Right lobe of liver (tissue), 4 donors: ENCODE data around the gene SYT15B.
"Not testable (repeated sequence)": the region's sequence is repeated elsewhere in the genome, so short reads cannot be mapped to it uniquely, and the experiment has no call there.

Source experiments
- CTCF ChIP-seq, 4 donors: fragments of 200-600 bp in 3 of 4; fragments of 450-650 bp in 1 of 4; IDR thresholded peaks; one replicate each; pipeline versions ENCODE4 v1.5.1 to v1.8.0; 2016 to 2022; ENCODE audit warnings: antibody characterized with exemption in 4 of 4, mild to moderate bottlenecking in 2 of 4
- POLR2A ChIP-seq: fragments of 450-650 bp; IDR thresholded peaks from one replicate; pipeline ENCODE4 v1.6.1; 2017; ENCODE audit warnings: antibody characterized with exemption, mild to moderate bottlenecking
- donor health status: DM: no; HTN: no; CAD: no.
- donor health status: DM: no; HTN: no; CAD: no.
- donor health status: DM: no; HTN: yes; CAD: no.

DNA sequence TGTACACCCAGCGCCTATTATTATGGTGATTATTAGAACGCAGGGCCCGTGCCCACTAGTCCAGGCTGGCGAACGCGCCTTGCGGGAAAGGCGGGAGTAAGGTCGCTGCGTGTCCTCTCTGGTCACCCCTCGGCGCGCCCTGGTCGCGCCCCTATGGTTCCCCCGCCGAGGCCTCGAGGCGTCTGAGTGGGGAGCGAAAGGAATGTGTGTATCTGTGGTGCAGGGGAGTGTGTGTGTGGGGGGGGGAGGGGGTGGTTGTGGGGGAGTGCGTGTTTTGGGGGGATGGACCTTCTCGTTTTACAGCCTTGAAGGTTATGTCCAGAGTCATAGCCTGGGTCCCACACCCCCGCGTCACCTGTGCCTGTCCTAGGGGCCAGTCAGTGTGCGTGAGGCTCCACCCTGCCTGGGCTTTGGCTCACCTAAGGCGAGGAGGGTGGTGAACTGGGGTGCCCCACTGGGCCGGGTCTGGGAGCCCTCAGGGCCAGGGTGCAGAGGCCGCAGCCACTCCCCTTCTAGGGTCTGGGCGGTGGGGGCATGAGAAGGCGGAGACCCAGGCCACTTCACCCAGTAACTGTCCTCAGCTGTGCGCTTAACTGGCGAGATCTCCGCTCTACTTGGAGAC lies at the start of gene SYT15B:
- TF ChIP-seq POLR2A; CTCF (IDR thresholded peaks at IDR 0.05): not testable (repeated sequence)
